Measurements from ENCODE around the gene MAGI3.

- TF ChIP-seq CTCF (IDR thresholded peaks at IDR 0.05; ENCODE audit: low read depth, low read length) (no peak), EZH2phosphoT487 (IDR thresholded peaks at IDR 0.05; ENCODE audit: low read depth) (no peak)
These were observed 330.7 kb downstream of the MAGI3 start for GRCh38 chr1:113721010-113721409.

All from OCI-LY3 (cell line).